Eye (tissue), 1 donor: ENCODE results near the gene ITPRIPL2.

ENCODE experiments used
- DNase-seq: peaks from one replicate; pipeline ENCODE4 v3.0.0-alpha.2; 2015

The ITPRIPL2 gene

DNA sequence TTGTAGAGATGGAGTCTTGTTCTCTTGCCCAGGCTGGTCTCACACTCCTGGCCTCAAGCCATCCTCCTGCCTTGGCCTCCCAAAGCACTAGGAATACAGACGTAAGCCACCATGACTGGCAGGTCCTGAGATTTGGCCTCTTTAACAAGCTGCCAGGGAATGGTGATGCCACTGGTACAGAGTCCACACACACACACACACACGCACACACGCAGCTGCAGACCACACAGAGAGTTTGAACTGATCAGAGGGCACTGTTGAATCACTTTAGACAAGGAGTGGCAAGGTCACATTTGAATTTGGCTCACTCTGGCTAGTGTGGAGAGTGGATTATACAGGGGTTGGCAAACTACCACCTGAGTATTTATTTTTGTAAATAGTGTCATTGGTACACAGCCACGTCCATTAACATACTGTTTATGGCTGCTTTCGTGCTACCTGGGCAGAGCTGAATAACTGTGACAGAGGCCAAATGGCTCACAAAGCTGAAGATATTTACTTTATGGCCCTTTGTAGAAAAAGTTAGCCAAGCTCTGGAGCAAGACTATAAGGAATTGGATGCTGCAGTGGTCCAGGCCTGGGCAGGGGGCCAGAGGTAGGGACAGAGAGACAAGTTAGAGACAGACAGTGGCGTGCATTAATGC is 9.9 kb downstream of the ITPRIPL2 start:
- no peak for DNase-seq

DNA sequence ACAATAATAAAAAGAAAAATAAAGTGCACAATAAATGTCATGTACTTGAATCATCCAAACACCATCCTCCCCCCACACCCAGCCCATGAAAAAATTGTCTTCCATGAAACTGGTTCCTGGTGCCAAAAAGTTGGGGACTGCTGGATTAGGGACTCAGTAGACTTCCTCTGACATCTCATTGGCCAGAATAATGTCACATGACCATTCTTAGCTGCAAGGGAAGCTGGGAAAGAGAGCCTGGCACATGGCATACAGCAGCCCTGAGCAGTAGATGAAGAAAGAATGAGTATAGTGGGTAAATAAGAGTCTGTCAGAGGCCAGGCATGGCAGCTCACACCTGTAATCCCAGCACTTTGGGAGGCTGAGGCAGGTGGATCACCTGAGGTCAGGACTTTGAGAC is 12.5 kb downstream of the ITPRIPL2 start:
- no peak for DNase-seq

GRCh38 chr16:19127205-19127604 is 13.4 kb downstream of the ITPRIPL2 start:
- DNase-seq = no peak

GRCh38 chr16:19127674-19128131 is 13.9 kb downstream of the ITPRIPL2 start:
- no peak for DNase-seq

GRCh38 chr16:19128454-19129200 is 14.9 kb downstream of the ITPRIPL2 start:
- DNase-seq = no peak

GRCh38 chr16:19130385-19130784 is 16.6 kb downstream of the ITPRIPL2 start:
- no peak for DNase-seq

GRCh38 chr16:19130852-19131824 is 17.4 kb downstream of the ITPRIPL2 start:
- no peak for DNase-seq

GRCh38 chr16:19131825-19132218 is 18.1 kb downstream of the ITPRIPL2 start:
- DNase-seq = no peak

- no peak for DNase-seq
Observed at GRCh38 chr16:19132255-19132654, 18.5 kb downstream of the ITPRIPL2 start.

DNA sequence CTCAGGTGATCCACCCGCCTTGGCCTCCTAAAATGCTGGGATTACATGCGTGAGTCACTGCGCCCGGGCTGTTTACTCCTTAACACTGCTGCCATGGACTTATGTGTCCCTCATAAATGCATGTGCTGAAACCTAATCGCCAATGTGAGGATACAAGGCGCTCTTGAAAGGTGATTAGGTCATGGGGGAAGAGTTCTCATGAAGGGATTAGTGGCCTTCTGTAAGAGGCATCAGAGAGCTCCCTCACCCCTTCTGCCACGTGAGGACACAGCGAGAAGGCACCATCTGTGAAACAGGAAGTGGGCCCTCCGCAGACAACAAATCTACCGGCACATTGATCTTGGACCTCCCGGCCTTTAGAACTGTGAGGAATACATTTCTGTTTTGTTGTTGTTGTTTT is 19.1 kb downstream of the ITPRIPL2 start:
- no peak for DNase-seq

DNA sequence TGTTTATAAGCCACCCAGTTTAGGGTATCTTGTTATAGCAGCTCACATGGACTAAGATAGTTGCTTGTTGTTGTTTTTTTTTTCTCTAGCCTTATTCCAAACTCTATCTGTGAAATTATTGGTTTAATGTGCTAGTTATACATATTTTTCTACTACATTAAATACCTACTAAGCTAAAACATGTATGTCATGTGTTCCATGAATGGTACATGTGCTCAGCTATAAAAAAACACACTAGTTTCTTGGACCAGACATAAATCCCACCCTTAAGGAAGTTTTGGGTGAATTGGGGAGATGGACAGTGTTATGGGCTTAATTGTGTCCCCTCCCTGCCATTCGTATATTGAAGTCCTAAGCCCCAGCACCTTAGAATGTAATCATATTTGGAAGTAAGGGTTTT is 19.8 kb downstream of the ITPRIPL2 start:
- no peak for DNase-seq

GRCh38 chr16:19135201-19135842 is 21.6 kb downstream of the ITPRIPL2 start:
- DNase-seq = no peak

DNA sequence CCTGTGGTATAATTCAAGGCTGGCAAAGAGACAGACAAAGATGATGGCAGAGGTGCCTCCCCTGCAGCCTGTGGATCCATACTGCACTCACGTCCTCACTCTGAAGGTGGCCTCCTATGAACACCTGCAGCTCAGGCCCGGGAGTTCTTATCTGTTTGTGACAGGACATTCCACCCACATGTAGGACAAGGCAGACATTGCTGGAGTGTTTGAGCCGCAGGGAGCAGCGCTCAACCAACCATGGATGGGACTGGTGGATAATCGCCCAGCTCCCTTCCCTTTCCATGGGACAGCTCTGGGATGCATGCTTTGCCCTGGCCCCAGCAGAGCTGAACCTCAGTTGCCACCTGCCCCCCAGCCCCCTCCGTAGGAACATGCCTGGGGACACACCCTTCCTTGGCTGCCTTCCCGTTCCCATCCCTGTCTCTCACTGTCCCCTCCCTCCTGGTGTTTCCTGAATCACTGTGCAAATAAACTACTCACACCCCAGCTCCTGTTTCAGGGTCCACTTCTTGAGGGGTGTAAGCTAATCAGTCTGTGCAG is 22.2 kb downstream of the ITPRIPL2 start:
- DNase-seq = no peak

DNA sequence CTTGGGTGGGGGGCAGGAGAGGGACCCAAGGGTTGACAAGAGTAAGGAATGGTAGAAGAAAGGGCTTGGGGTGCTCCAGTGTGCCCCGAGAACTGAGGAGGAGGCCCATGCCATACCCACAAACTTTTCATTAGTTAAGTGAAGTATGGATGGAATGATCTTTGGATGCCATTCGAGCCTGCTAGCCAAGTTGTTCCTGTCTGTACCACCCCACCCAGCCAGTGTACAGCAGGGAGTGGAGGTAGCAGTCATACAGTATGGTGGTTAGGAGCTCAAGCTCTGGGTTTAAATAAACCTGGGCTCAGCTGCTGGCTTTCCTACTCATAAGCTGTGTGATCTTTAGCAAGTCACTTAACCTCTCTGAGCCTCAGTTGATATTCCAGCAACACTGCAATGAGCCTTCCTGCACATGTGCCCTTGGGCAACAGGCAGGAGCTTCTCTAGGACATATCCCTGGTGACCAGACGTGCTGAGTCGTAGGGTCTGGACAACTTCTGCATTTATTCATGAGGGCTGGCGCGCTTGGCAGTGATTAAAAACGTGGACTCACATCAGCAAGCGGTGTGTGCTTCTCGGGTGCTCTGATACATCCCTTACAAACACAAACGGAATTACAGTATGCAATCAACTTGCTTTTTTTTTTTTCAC is 22.9 kb downstream of the ITPRIPL2 start:
- DNase-seq = no peak

DNA sequence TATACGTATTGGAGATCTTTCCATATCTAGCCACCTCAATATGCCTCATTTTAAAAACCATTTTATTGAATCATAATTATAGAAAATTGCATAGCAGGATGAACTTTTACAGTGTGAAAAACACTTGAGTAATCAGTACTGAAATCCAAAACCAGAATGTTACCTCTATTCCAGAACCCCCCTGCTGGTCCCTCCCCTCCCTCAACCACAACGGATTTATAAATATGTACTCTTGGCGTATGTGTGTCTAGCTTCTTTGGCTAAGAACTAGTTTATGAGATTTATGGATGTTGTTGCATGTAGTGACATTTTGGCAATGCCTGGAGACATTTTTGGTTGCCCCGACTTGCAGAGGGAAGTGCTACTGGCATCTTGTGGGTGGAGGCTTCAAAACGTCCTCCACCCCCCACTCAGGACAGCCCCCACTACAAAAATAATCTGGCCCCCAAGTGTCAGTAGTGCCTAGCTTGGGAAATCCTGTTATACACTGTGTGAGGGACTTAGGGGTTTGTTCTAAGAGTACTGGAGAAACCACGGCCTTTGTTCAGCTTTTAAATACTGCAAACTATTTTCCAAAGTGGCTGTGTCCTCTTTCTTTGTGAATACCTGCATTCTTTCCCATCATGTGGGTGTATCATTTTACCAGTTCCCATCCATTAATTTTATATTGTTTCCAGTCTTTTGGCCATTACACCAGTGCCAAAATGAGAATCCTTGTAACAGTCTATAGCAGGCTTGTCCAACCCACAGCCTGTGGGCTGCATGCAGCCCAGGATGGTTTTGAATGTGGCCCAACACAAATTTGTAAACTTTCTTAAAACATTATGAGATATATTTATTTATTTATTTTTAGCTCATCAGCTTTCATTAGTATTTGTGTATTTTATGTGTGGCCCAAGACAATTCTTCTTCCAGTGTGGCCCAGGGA is 23.7 kb downstream of the ITPRIPL2 start:
- no peak for DNase-seq

DNA sequence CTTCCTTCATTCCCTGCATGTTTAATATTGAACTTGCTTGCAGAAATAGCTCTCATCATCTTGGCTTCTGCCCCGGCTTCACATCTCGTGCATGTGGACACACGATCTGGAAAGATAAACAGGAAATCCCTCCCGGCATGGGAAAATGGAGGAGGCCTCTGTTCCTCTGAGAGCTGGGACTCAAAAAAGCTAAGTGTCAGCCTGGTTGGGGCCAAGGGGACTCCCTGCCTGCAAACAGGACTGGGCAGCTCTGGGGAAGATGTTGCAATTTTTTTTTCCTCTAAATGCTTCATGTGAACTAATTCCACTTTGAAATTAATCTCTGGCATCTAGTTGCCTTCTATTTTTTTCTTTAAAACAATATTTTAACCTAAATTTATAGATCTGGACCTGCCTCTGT is 24.8 kb downstream of the ITPRIPL2 start:
- peak; percentile 67 for DNase-seq

DNA sequence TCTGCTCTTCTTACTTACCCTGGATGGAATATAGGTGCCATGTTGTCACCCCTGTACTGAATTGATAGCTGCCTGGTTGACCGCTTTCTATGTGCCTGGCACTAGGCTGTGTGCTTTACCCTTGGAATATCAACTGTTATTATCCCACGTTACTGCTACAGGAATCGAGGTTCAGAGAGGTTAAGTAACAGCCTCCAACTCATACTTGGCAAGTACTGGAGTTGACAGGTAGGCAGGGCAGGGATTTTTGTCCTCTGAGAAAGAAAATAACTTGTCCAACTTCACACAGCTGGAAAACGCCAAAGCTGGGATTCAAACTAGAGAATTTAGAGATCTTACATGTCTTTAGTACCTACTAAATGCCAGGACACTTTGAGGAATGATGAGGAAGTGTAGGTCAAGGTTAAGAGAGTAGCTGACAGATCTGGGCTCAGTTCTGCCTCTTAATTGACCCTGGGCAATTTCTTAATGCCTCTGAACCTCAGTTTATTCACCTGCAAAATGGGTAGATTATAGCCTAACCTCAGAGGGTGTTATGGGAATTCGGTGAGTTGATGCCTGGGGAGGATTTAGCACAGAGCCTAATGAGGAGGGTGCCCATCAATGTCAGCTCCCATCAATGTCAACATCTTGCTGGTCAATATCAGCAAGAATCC is 25.8 kb downstream of the ITPRIPL2 start:
- no peak for DNase-seq

GRCh38 chr16:19140396-19140795 is 26.6 kb downstream of the ITPRIPL2 start:
- no peak for DNase-seq

DNA sequence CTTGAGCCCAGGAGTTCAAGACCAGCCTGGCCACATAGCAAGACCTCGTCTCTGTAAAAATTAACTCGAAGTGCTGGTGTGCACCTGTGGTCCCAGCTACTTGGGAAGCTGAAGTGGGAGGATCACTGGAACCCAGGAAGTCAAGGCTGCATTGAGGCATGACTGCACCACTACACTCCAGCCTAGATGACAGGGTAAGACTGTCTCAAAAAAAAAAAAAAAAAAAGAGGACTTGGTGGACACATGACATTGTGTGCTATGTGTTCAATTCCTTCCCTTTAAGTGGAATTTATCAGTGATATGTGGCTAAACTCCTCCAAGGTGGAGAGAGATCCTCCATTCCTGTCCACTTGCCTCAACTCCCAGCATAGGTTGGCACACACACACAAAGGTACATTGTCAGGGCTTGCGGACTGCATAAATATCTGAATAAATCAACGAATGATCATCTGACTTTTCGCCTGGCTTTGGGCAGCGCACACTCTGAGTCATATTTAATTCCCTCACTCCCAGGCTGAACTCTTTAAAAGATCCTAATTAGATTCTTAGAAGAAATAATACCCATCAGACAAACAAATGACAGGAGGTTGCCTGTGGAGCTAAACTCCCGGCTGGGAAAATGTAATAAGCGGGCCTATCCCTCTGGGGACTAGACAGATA is 29.3 kb downstream of the ITPRIPL2 start:
- DNase-seq = no peak

- no peak for DNase-seq
Observed at GRCh38 chr16:19143599-19143956, 29.8 kb downstream of the ITPRIPL2 start.
